Endothelial cell of umbilical vein (primary cell): ENCODE measurements around the gene CELF3. TPM values are rescaled to one million over a fixed set of nuclear protein-coding genes. Genes with fewer than 3 reads are reported as not detected.

ENCODE experiments used
- BruUV-seq: library from RNA; stranded (reverse); fragments of 400-500 nt; replicated peaks from 2 replicates; lab custom pipeline; 2021; lab: Mats Ljungman, UMichigan
- CTCF ChIA-PET: fragments of 300-600, 350-600 bp; sonication (Branson Sonifier 250); formaldehyde crosslinking; loops from one replicate; lab custom pipeline; 2021; ENCODE audit warnings: antibody characterized with exemption, inconsistent platforms; lab: Charles Lee
- POLR2A ChIA-PET: fragments of 300-600, 350-600 bp; sonication (Branson Sonifier 250); formaldehyde crosslinking; loops from one replicate; lab custom pipeline; 2021; ENCODE audit warnings: antibody characterized with exemption, inconsistent platforms; lab: Charles Lee
- DNase-seq: peaks from one replicate; pipeline ENCODE4 v3.0.0-alpha.2; 2011; ENCODE audit warnings: low read depth, low spot score
- FAIRE-seq: peaks from 2 replicates; lab custom pipeline; 2011; peaks lifted over from hg19 to GRCh38; lab: Jason Lieb, UNC
- H2AFZ ChIP-seq: 2 replicates; pipeline ENCODE4 v1.6.0; 2012; ENCODE audit warnings: low read depth, low read length, control low read depth, inconsistent platforms
- H3K27ac ChIP-seq: 2 replicates; pipeline ENCODE4 v1.5.1; 2011; ENCODE audit warnings: low read depth, mild to moderate bottlenecking, control low read depth, low read length, moderate library complexity; ENCODE audit not compliant: insufficient read depth
- H3K27me3 ChIP-seq, 2 experiments: 2 replicates each; pipeline versions ENCODE4 v1.6.0 to v1.6.1; 2011; ENCODE audit warnings: low read length in 2 of 2, mixed read lengths in 1 of 2; ENCODE audit not compliant: control insufficient read depth in 2 of 2, insufficient read depth in 2 of 2
- H3K36me3 ChIP-seq, 2 experiments: 2 replicates in 1 of 2; 3 replicates in 1 of 2; pipeline ENCODE4 v1.5.1; 2011; ENCODE audit warnings: low read length in 2 of 2, mild to moderate bottlenecking in 1 of 2, moderate library complexity in 1 of 2; ENCODE audit not compliant: control insufficient read depth in 2 of 2, insufficient read depth in 2 of 2; ENCODE audit errors: extremely low read depth in 1 of 2
- H3K4me1 ChIP-seq: 3 replicates; pipeline ENCODE4 v1.5.1; 2011; ENCODE audit warnings: mild to moderate bottlenecking, low read length; ENCODE audit not compliant: control insufficient read depth, insufficient read depth; ENCODE audit errors: extremely low read depth
- H3K4me2 ChIP-seq: 2 replicates; pipeline ENCODE4 v1.6.1; 2011; ENCODE audit warnings: low read length, control low read depth, mixed read lengths; ENCODE audit not compliant: insufficient read depth
- H3K4me3 ChIP-seq, 3 experiments: fragments of 200-600 bp in 1 of 3; sonication (generic), shearing (Covaris generic) in 1 of 3; replicated peaks in 1 of 3; 2 replicates each; pipeline ENCODE4 v1.5.1; 2011 to 2016; ENCODE audit warnings: control low read depth in 3 of 3, low read length in 3 of 3, mild to moderate bottlenecking in 2 of 3, inconsistent platforms in 1 of 3, low read depth in 1 of 3, moderate library complexity in 1 of 3; ENCODE audit not compliant: insufficient read depth in 1 of 3
- H3K79me2 ChIP-seq: 2 replicates; pipeline ENCODE4 v1.6.0; 2012; ENCODE audit warnings: low read length, inconsistent platforms; ENCODE audit not compliant: control insufficient read depth, insufficient read depth
- H3K9ac ChIP-seq: replicated peaks from 2 replicates; pipeline ENCODE3; 2011; ENCODE audit warnings: low read length, control low read depth; ENCODE audit not compliant: insufficient read depth; ENCODE audit errors: extremely low read depth
- H3K9me1 ChIP-seq: replicated peaks from 3 replicates; pipeline ENCODE4 v1.6.0; 2011; ENCODE audit warnings: mild to moderate bottlenecking, low read length; ENCODE audit not compliant: control insufficient read depth, insufficient read depth; ENCODE audit errors: extremely low read depth
- H3K9me3 ChIP-seq: replicated peaks from 2 replicates; pipeline ENCODE4 v1.5.1; 2012; ENCODE audit warnings: low read length, inconsistent platforms; ENCODE audit not compliant: control insufficient read depth, insufficient read depth
- H4K20me1 ChIP-seq: replicated peaks from 2 replicates; pipeline ENCODE3; 2011; ENCODE audit warnings: mild to moderate bottlenecking, low read length; ENCODE audit not compliant: control insufficient read depth, insufficient read depth; ENCODE audit errors: extremely low read depth
- CTCF ChIP-seq, 2 donors: IDR thresholded peaks; 1 replicate in 1 of 2; 2 replicates in 1 of 2; pipeline ENCODE4 v1.5.1; 2011; ENCODE audit warnings: low read length in 2 of 2, mild to moderate bottlenecking in 2 of 2, moderate library complexity in 2 of 2, control low read depth in 1 of 2, inconsistent platforms in 1 of 2, low read depth in 1 of 2; ENCODE audit not compliant: insufficient read depth in 1 of 2; ENCODE audit errors: extremely low read depth in 1 of 2
- EZH2 ChIP-seq: IDR thresholded peaks from 2 replicates; pipeline ENCODE4 v1.6.1; 2012; ENCODE audit warnings: borderline replicate concordance, low read depth, mild to moderate bottlenecking, moderate library complexity, low read length, inconsistent platforms; ENCODE audit not compliant: severe bottlenecking
- FOS ChIP-seq: IDR thresholded peaks from 2 replicates; pipeline ENCODE4 v1.6.1; 2011; ENCODE audit warnings: mild to moderate bottlenecking, low read length, moderate library complexity, borderline replicate concordance; ENCODE audit not compliant: insufficient read depth
- JUN ChIP-seq: IDR thresholded peaks from 2 replicates; pipeline ENCODE4 v1.6.1; 2011; ENCODE audit warnings: borderline replicate concordance, low read depth; ENCODE audit not compliant: insufficient read length, insufficient read depth
- MYC ChIP-seq: IDR thresholded peaks from one replicate; pipeline ENCODE4 v1.6.1; 2011; ENCODE audit warnings: mild to moderate bottlenecking, low read depth, low read length
- POLR2AphosphoS5 ChIP-seq: IDR thresholded peaks from 2 replicates; pipeline ENCODE4 v1.6.1; 2012; ENCODE audit warnings: low read depth, mild to moderate bottlenecking, control low read depth, low read length, moderate library complexity; ENCODE audit not compliant: insufficient read depth
- dilution Hi-C: fragments of 300-500 bp; cut with MboI; formaldehyde crosslinking; loops from one replicate; pipeline ENCODE4 v1.15.0; 2019; ENCODE audit warnings: low sequenced_read_pairs; ENCODE audit not compliant: extremely low pct_ligation_motif_present
- intact Hi-C: fragments of 100-400 bp; cut with micrococcal nuclease; formaldehyde crosslinking; loops from one replicate; pipeline ENCODE4 v1.10.0; 2022
- polyA plus RNA-seq, 4 experiments: library from polyadenylated mRNA; depleted of rRNA in 3 of 4; stranded (reverse) in 3 of 4; unstranded in 1 of 4; fragments of >200 nt; gene quantifications; 2 replicates each; pipeline versions ENCODE4 v1.2.1 to v1.2.3, GENCODE V29; 2011 to 2012; ENCODE audit warnings: missing spikeins in 1 of 4
- total RNA-seq: library from RNA; stranded (reverse); gene quantifications from 2 replicates; pipeline ENCODE4 v1.2.3, GENCODE V29; 2021

The CELF3 gene
- total and polyA plus RNA-seq, 2 donors (not counting 3 experiments of a cell fraction or from before 2014, with no cell fraction given): not detected

GRCh38 chr1:151739590-151740355, 23.2 kb upstream of the CELF3 start:
- dilution Hi-C loops: no loop called here
- TF ChIP-seq JUN (no peak), POLR2AphosphoS5 (no peak), MYC (no peak), CTCF (IDR thresholded peaks at IDR 0.05; ENCODE audit: extremely low read depth in 1 of 2, insufficient read depth in 1 of 2, low read depth in 1 of 2, low read length in 2 of 2) (no peak), EZH2 (no peak), FOS (no peak)
- intact Hi-C loops: no loop called here
- Histone ChIP-seq H4K20me1 (no peaks in the 10 kb centered on the region), H3K27ac (no peak overlapping the region), H3K36me3 (no peaks in the 10 kb centered on the region), H3K27me3 (peaks cover 18 to 29% of the 10 kb centered on the region in 2 experiments), H2AFZ (no peak overlapping the region), H3K79me2 (no peaks in the 10 kb centered on the region), H3K9me3 (no peaks in the 10 kb centered on the region), H3K4me1 (no peaks in the 10 kb centered on the region), H3K4me3 (no peak overlapping the region), H3K4me2 (no peak overlapping the region), H3K9ac (no peak overlapping the region), H3K9me1 (no peaks in the 10 kb centered on the region)
- BruUV-seq: no TSS peak
- ChIA-PET POLR2A (interaction anchor here (0.7 kb wide), 1 partner anchor 298 kb away, joined by 4 read pairs; no protein-coding TSS in a partner anchor), CTCF (interaction anchor here (1.1 kb wide), 1 partner anchor 17 kb away, joined by 5 read pairs; no protein-coding TSS in a partner anchor)
- FAIRE-seq (no peak), DNase-seq (no peak)
